Motor neuron (in vitro differentiated cells): ENCODE results near the gene SRCAP. TPM values are rescaled to one million over a fixed set of nuclear protein-coding genes. Genes with fewer than 3 reads are reported as not detected.

Experiments
- ATAC-seq, 8 experiments: fragments of 200-7000 bp; cut with Tn5 transposase; replicated peaks in 6 of 8; 2 replicates each; pipeline ENCODE4 v1.8.0; 2021; ENCODE audit warnings: mild to moderate bottlenecking in 8 of 8, moderate library complexity in 8 of 8
- H3K27ac ChIP-seq, 2 donors: fragments of 250-450 bp; sonication (Bioruptor Pico); 2 replicates each; pipeline ENCODE4 v1.9.0; 2021; ENCODE audit warnings: antibody characterized with exemption in 2 of 2, mild to moderate bottlenecking in 2 of 2, moderate library complexity in 1 of 2
- H3K4me1 ChIP-seq, 2 donors: fragments of 250-450 bp; sonication (Bioruptor Pico); replicated peaks in 1 of 2; 2 replicates each; pipeline ENCODE4 v1.6.1; 2021; ENCODE audit warnings: antibody characterized with exemption in 2 of 2, mild to moderate bottlenecking in 2 of 2, moderate library complexity in 1 of 2
- H3K4me3 ChIP-seq, 5 donors: fragments of 250-450 bp; sonication (Bioruptor Pico); 2 replicates each; pipeline ENCODE4 v1.9.0; 2021; ENCODE audit warnings: antibody characterized with exemption in 5 of 5, mild to moderate bottlenecking in 5 of 5, moderate library complexity in 4 of 5
- WGBS, 10 experiments: fragments of 450-650 bp; shearing (Covaris generic); methylation state at CpG; one replicate each; pipeline ENCODE4 v1.0.0; 2022; 5-methylcytosine and 5-hydroxymethylcytosine counted together
- in situ Hi-C, 9 experiments: fragments of 400-800 bp; cut with MboI; loops; one replicate each; pipeline ENCODE4 v1.15.0; 2021; ENCODE audit warnings: low sequenced_read_pairs in 9 of 9, low pct_unique_long_range_greater_than_20kb in 2 of 9; ENCODE audit not compliant: unreplicated experiment in 9 of 9
- total RNA-seq, 8 experiments: library from RNA; unstranded; fragments of 300-600 nt; gene quantifications; 2 replicates each; pipeline versions ENCODE4 v1.2.3 to v1.2.4, GENCODE V29; 2022

The SRCAP gene
- total RNA-seq, 8 experiments from 2014 or later: 6.1 to 47.8 (median 11.3) TPM

- 83 to 100% (median 100%) methylated on average over 1 to 3 of the region's 3 CpGs; no CpG with 5 or more reads in 1 of the 10 experiments for WGBS, 10 experiments
- in situ Hi-C loops: no loop called here
- Histone ChIP-seq H3K4me3 (no peak overlapping the region), H3K27ac (no peak overlapping the region), H3K4me1 (no peaks in the 10 kb centered on the region)
- no peak for ATAC-seq
Measured at GRCh38 chr16:30731411-30731810, 32.4 kb downstream of the SRCAP start.

DNA sequence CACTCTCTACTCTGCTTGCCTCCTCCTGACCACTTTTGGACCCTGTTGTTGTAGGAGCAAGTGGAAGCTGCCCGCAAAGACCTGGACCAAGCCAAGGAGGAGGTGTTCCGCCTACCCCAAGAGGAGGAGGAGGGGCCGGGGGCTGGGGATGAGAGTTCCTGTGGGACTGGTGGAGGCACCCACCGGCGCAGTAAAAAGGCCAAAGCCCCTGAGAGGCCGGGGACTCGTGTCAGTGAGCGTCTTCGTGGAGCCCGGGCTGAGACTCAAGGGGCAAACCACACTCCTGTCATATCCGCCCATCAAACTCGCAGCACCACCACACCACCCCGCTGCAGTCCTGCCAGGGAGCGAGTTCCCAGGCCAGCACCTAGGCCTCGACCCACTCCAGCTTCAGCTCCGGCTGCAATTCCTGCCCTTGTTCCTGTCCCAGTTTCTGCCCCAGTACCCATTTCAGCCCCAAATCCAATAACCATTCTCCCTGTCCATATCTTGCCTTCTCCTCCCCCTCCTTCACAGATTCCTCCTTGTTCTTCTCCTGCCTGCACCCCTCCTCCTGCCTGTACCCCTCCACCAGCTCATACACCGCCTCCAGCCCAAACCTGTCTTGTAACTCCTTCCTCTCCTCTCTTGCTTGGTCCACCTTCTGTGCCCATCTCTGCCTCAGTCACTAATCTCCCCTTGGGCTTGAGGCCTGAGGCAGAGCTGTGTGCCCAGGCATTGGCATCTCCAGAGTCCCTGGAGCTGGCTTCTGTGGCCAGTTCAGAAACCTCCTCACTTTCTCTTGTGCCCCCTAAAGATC, 38.2 kb downstream of the SRCAP start:
- Histone ChIP-seq H3K4me3 (no peak overlapping the region), H3K4me1 (no peaks in the 10 kb centered on the region), H3K27ac (no peak overlapping the region)
- peak in 1 of 8 experiments; percentile 20 for ATAC-seq
- 88 to 100% (median 93%) methylated on average over 1 to 8 of the region's 17 CpGs; no CpG with 5 or more reads in 6 of the 10 experiments for WGBS, 10 experiments
- in situ Hi-C loops: no loop called here

- in situ Hi-C loops: no loop called here
- no peak overlapping the region for H3K27ac ChIP-seq
- no peak overlapping the region for H3K4me3 ChIP-seq
- H3K4me1 ChIP-seq: no peaks in the 10 kb centered on the region
- peak in 3 of 8 experiments; percentile 9 to 26 (median 17) for ATAC-seq
- 20 to 100% (median 96%) methylated on average over 1 to 10 of the region's 25 CpGs; no CpG with 5 or more reads in 5 of the 10 experiments for WGBS, 10 experiments
Measured at GRCh38 chr16:30737794-30738648, 39.0 kb downstream of the SRCAP start.

DNA sequence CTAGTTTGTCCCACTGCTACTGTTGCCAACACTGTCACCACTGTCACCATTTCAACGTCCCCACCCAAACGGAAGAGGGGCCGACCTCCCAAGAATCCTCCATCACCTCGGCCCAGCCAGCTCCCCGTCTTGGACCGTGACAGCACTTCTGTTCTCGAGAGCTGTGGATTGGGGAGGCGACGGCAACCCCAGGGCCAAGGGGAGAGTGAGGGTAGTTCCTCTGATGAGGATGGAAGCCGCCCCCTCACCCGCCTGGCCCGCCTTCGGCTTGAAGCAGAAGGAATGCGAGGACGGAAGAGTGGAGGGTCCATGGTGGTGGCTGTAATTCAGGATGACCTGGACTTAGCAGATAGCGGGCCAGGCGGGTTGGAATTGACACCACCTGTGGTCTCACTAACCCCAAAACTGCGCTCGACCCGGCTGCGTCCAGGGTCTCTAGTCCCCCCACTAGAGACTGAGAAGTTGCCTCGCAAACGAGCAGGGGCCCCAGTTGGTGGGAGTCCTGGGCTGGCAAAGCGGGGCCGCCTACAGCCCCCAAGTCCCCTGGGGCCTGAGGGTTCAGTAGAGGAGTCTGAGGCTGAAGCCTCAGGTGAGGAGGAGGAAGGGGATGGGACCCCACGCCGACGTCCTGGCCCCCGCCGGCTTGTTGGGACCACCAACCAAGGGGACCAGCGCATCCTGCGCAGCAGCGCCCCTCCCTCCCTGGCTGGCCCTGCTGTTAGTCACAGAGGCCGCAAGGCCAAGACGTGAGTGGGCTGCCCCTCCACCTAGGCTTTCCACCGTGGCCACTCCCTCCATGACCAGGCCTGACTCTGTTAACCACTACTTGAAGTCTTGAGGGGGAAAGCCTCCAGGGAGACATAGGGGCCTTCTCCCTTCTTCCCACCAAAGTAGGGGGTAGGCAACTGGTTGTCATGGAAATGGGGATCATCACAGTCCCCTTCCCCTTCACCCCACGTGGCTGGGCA, 40.3 kb downstream of the SRCAP start:
- H3K27ac ChIP-seq: no peak overlapping the region
- 75 to 100% (median 93%) methylated on average over 1 to 10 of the region's 37 CpGs; no CpG with 5 or more reads in 3 of the 10 experiments for WGBS, 10 experiments
- in situ Hi-C loops: no loop called here
- no peak overlapping the region for H3K4me3 ChIP-seq
- H3K4me1 ChIP-seq: no peaks in the 10 kb centered on the region
- peak in 1 of 8 experiments; percentile 22 for ATAC-seq

DNA sequence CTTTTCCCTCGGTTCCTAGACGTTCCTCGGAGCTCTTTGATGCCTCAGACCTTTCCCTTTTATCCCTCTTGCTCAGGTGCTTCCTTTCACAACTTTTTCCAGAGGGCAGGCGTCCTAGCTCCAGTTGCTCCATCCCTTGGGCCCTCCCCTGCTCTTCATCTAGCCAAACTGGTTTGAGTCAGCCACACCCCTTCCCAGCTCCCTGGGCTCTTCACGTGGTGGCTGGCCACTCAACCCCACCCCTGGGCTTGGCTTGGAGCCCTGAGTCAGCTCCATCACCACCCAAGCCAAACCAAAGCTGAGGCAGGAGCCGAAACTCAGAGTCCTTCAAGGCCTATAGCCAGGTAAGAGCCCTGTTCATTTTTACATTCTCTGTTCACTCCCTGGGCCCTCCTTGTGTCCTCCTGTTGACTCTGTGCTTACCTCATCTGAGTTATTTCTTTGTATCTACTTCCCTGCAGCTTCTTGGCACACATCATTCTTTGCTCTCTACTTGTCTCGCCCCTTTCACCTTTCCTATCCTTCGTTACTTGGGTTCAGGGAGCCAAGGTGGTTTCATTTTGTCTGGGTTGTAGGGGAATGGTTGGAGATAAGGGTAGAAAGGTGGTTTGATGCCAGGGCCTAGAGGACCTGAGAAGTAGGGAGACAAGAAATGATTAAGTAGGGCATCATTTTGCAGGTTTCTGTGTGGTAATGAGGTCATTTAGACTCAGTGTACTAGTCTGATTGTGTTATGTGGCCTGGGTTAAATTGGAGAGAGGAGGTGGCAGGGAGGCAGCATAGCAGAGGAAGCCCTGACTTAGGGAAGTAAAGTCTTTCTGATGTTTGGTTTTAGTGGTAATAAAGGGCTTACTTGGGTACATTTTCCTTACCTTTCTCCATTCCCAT, 41.6 kb downstream of the SRCAP start:
- WGBS, 10 experiments: 7 to 100% (median 80%) methylated on average over 1 to 8 of the region's 8 CpGs; no CpG with 5 or more reads in 1 of the 10 experiments
- in situ Hi-C loops: no loop called here
- H3K27ac ChIP-seq: no peak overlapping the region

GRCh38 chr16:30741461-30741914, 42.5 kb downstream of the SRCAP start:
- peak in 5 of 8 experiments; percentile 24 to 58 (median 39) for ATAC-seq
- in situ Hi-C loops: no loop called here
- Histone ChIP-seq H3K27ac (no peak overlapping the region), H3K4me1 (no peaks in the 10 kb centered on the region), H3K4me3 (no peak overlapping the region)
- WGBS, 10 experiments: 87 to 100% (median 93%) methylated on average over 3 to 6 of the region's 6 CpGs; no CpG with 5 or more reads in 6 of the 10 experiments

More for the DNA sequence above, 41.6 kb downstream of the SRCAP start:
- Histone ChIP-seq H3K4me3 (no peak overlapping the region), H3K4me1 (no peaks in the 10 kb centered on the region)
- ATAC-seq: peak; percentile 45 to 97 (median 67)

- H3K4me3 ChIP-seq: no peak overlapping the region
- peaks cover 0 to 5% of the 10 kb centered on the region in 2 donors for H3K4me1 ChIP-seq
- no peak for ATAC-seq
- H3K27ac ChIP-seq: no peak overlapping the region
- in situ Hi-C loops: no loop called here
- WGBS, 10 experiments: 98 to 100% methylated on average over 1 to 8 of the region's 11 CpGs; no CpG with 5 or more reads in 8 of the 10 experiments
Measured at GRCh38 chr16:30743716-30744115, 44.7 kb downstream of the SRCAP start.

DNA sequence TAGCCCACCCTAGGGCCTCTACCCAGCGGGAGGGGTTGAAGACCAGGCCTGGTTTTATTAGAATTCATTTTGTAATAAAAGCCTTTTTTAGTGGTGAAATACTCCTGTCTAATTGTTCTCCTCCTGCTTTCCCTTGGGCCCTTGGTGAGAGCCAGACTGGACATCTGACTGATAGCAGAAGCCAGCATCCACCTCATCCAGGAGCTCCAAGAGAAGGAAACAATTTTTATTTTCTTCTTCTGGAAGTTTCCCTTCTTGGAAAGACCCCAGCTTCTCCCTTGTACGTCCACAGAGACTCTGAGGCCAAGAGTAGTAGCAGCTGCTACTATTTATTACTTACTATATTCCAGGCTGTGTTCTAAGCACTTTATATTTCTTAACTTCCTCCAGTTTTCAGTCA, 45.2 kb downstream of the SRCAP start:
- in situ Hi-C loops: no loop called here
- Histone ChIP-seq H3K4me1 (peaks cover 0 to 5% of the 10 kb centered on the region in 2 donors), H3K27ac (no peak overlapping the region), H3K4me3 (no peak overlapping the region)
- no peak for ATAC-seq
- 29 to 100% (median 77%) methylated on average over 1 of the region's 2 CpGs; no CpG with 5 or more reads in 4 of the 10 experiments for WGBS, 10 experiments

DNA sequence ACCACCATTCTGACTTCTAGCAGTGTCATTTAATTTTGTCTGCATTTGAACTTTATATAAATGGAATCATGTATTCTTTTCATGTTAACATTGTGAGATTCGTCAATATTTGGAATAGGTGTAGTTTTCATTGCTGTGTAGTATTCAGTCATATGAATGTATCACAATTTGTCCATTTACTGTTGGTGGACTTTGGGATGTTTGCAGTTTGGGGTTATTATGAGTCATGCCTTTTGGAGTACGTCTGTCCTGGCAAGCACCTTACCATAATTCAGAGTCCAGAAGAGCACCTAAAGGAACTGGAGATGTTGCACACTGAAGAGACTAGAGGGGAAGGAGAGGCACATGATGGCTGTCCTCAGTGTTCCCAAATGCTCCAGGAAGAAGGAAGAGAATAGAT, 46.1 kb downstream of the SRCAP start:
- Histone ChIP-seq H3K4me3 (no peak overlapping the region), H3K4me1 (peaks cover 0 to 5% of the 10 kb centered on the region in 2 donors), H3K27ac (no peak overlapping the region)
- in situ Hi-C loops: no loop called here
- WGBS, 10 experiments: 57 to 100% (median 97%) methylated on average over 1 to 2 of the region's 2 CpGs; no CpG with 5 or more reads in 2 of the 10 experiments
- no peak for ATAC-seq

GRCh38 chr16:30746638-30747175, 47.7 kb downstream of the SRCAP start:
- H3K4me3 ChIP-seq: no peak overlapping the region
- in situ Hi-C loops: no loop called here
- H3K27ac ChIP-seq: no peak overlapping the region
- H3K4me1 ChIP-seq: peaks cover 0 to 5% of the 10 kb centered on the region in 2 donors
- 70 to 100% (median 97%) methylated on average over 1 to 8 of the region's 9 CpGs; no CpG with 5 or more reads in 2 of the 10 experiments for WGBS, 10 experiments
- ATAC-seq: no peak

DNA sequence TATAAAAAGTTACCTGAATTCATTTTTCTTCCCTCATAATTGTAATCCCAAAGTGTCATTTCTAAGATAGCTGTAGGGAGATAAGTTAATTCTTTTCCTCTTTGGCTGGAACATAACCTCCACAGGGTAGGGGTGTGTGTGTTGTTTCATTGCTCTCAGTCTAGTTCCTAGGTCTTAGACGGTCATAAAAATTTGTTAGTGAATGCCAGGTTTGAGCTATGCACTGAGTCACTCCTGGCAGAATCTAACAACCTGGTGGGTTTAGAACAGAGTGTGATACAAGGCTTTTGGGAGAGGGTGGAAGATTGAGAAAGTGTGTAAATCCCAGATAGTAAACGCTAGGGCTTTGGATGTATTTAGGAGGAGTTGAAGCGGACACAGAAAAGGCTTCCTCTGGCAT, 48.4 kb downstream of the SRCAP start:
- H3K4me3 ChIP-seq: peak overlapping the region in 3 of 5 donors; percentile 73 to 83 (median 82)
- no peak for ATAC-seq
- H3K4me1 ChIP-seq: peaks cover 0 to 5% of the 10 kb centered on the region in 2 donors
- H3K27ac ChIP-seq: peak overlapping the region; percentile 74 to 91
- in situ Hi-C loops: no loop called here
- 0 to 83% (median 59%) methylated on average over 1 to 3 of the region's 3 CpGs; no CpG with 5 or more reads in 2 of the 10 experiments for WGBS, 10 experiments
